Measurements from ENCODE around the gene EDC3.
"Not testable (repeated sequence)": the region's sequence is repeated elsewhere in the genome, so short reads cannot be mapped to it uniquely, and the experiment has no call there.

EDC3 gene

GRCh38 chr15:74662064-74662860, 33.6 kb downstream of the EDC3 start:
- no peak overlapping the region for H3K4me3 Mint-ChIP-seq
- peaks cover 10% of the 10 kb centered on the region for H3K4me1 Mint-ChIP-seq
- no peak for TF ChIP-seq CTCF (IDR thresholded peaks at IDR 0.05; ENCODE audit: unreplicated experiment in 3 of 3)
- no peaks in the 10 kb centered on the region for H3K27me3 Mint-ChIP-seq (ENCODE audit: low read depth)
- no peaks in the 10 kb centered on the region for H3K9me3 Mint-ChIP-seq
- H3K27ac Mint-ChIP-seq = no peak overlapping the region
- peaks cover 12% of the 10 kb centered on the region for H3K36me3 Mint-ChIP-seq (ENCODE audit: low read depth)

- not testable (repeated sequence) for H3K27me3 Mint-ChIP-seq (ENCODE audit: low read depth); H3K36me3 Mint-ChIP-seq (ENCODE audit: low read depth); H3K4me3 Mint-ChIP-seq; H3K27ac Mint-ChIP-seq; H3K9me3 Mint-ChIP-seq
- H3K4me1 Mint-ChIP-seq = peaks cover 20% of the 10 kb centered on the region
Measured at GRCh38 chr15:74661280-74661679, 34.5 kb downstream of the EDC3 start.

GRCh38 chr15:74657846-74658245, 38.0 kb downstream of the EDC3 start:
- no peak for TF ChIP-seq CTCF (IDR thresholded peaks at IDR 0.05; ENCODE audit: unreplicated experiment in 3 of 3)
- H3K27me3 Mint-ChIP-seq (ENCODE audit: low read depth) = no peaks in the 10 kb centered on the region
- H3K36me3 Mint-ChIP-seq (ENCODE audit: low read depth) = peaks cover 22% of the 10 kb centered on the region
- H3K27ac Mint-ChIP-seq = peak overlapping the region in 1 of 3 experiments; percentile 15
- no peaks in the 10 kb centered on the region for H3K9me3 Mint-ChIP-seq
- no peak overlapping the region for H3K4me3 Mint-ChIP-seq
- H3K4me1 Mint-ChIP-seq = peaks cover 52% of the 10 kb centered on the region

- no peak for TF ChIP-seq CTCF (IDR thresholded peaks at IDR 0.05; ENCODE audit: unreplicated experiment in 3 of 3)
- H3K27me3 Mint-ChIP-seq (ENCODE audit: low read depth) = no peaks in the 10 kb centered on the region
- H3K27ac Mint-ChIP-seq = peak overlapping the region in 1 of 3 experiments; percentile 15
- no peaks in the 10 kb centered on the region for H3K9me3 Mint-ChIP-seq
- H3K4me1 Mint-ChIP-seq = peaks cover 52% of the 10 kb centered on the region
- peaks cover 20% of the 10 kb centered on the region for H3K36me3 Mint-ChIP-seq (ENCODE audit: low read depth)
- no peak overlapping the region for H3K4me3 Mint-ChIP-seq
Measured at GRCh38 chr15:74656935-74657535, 38.8 kb downstream of the EDC3 start.

GRCh38 chr15:74655424-74655823, 40.4 kb downstream of the EDC3 start:
- no peak overlapping the region for H3K4me3 Mint-ChIP-seq
- H3K27ac Mint-ChIP-seq = no peak overlapping the region
- H3K9me3 Mint-ChIP-seq = no peaks in the 10 kb centered on the region
- TF ChIP-seq CTCF (IDR thresholded peaks at IDR 0.05; ENCODE audit: unreplicated experiment in 3 of 3) = no peak
- no peaks in the 10 kb centered on the region for H3K27me3 Mint-ChIP-seq (ENCODE audit: low read depth)
- H3K36me3 Mint-ChIP-seq (ENCODE audit: low read depth) = peaks cover 27% of the 10 kb centered on the region
- peaks cover 65% of the 10 kb centered on the region for H3K4me1 Mint-ChIP-seq

GRCh38 chr15:74653426-74654102, 42.3 kb downstream of the EDC3 start:
- Mint-ChIP-seq H3K27me3 (ENCODE audit: low read depth) (no peaks in the 10 kb centered on the region), H3K4me1 (peaks cover 76% of the 10 kb centered on the region), H3K36me3 (ENCODE audit: low read depth) (peaks cover 36% of the 10 kb centered on the region), H3K27ac (peak overlapping the region; percentile 82 to 87 (median 85)), H3K4me3 (peak overlapping the region in 1 of 3 experiments; percentile 19), H3K9me3 (no peaks in the 10 kb centered on the region)
- TF ChIP-seq CTCF (IDR thresholded peaks at IDR 0.05; ENCODE audit: unreplicated experiment in 3 of 3) = no peak
